Stimulated activated naive CD4-positive, alpha-beta T cell treated with Interleukin-2 at 50 U/mL for 16 hours (primary cell): Measurements from ENCODE around the gene CACNA2D1.

Source experiments
- DNase-seq: peaks from one replicate; lab custom pipeline; 2025; lab: John Stamatoyannopoulos, UW

Gene CACNA2D1

GRCh38 chr7:82229164-82229563 is 214.4 kb downstream of the CACNA2D1 start:
- no peak for DNase-seq

GRCh38 chr7:82226191-82226590 is 217.4 kb downstream of the CACNA2D1 start:
- no peak for DNase-seq

- DNase-seq: no peak
Measured at GRCh38 chr7:82224529-82224928, 219.0 kb downstream of the CACNA2D1 start.

- no peak for DNase-seq
Measured at GRCh38 chr7:82223580-82223979, 220.0 kb downstream of the CACNA2D1 start.

GRCh38 chr7:82221152-82221674 is 222.4 kb downstream of the CACNA2D1 start:
- no peak for DNase-seq

- no peak for DNase-seq
Measured at GRCh38 chr7:82212466-82212865, 231.1 kb downstream of the CACNA2D1 start.

- DNase-seq: no peak
Measured at GRCh38 chr7:82211333-82211732, 232.2 kb downstream of the CACNA2D1 start.

GRCh38 chr7:82210416-82211184 is 233.0 kb downstream of the CACNA2D1 start:
- no peak for DNase-seq

- no peak for DNase-seq
Measured at GRCh38 chr7:82209179-82209747, 234.3 kb downstream of the CACNA2D1 start.

- DNase-seq: no peak
Measured at GRCh38 chr7:82204694-82205093, 238.9 kb downstream of the CACNA2D1 start.

- DNase-seq: no peak
Measured at GRCh38 chr7:82202965-82203364, 240.6 kb downstream of the CACNA2D1 start.

- DNase-seq: no peak
Measured at GRCh38 chr7:82202107-82202506, 241.5 kb downstream of the CACNA2D1 start.

- DNase-seq: no peak
Measured at GRCh38 chr7:82200601-82201000, 243.0 kb downstream of the CACNA2D1 start.

- no peak for DNase-seq
Measured at GRCh38 chr7:82194016-82194643, 249.4 kb downstream of the CACNA2D1 start.

- no peak for DNase-seq
Measured at GRCh38 chr7:82188636-82189035, 254.9 kb downstream of the CACNA2D1 start.

GRCh38 chr7:82185443-82185842 is 258.1 kb downstream of the CACNA2D1 start:
- no peak for DNase-seq

- DNase-seq: no peak
Measured at GRCh38 chr7:82183634-82184033, 259.9 kb downstream of the CACNA2D1 start.

- no peak for DNase-seq
Measured at GRCh38 chr7:82179311-82179710, 264.3 kb downstream of the CACNA2D1 start.

- DNase-seq: no peak
Measured at GRCh38 chr7:82175319-82175718, 268.3 kb downstream of the CACNA2D1 start.

GRCh38 chr7:82173400-82174021 is 270.1 kb downstream of the CACNA2D1 start:
- DNase-seq: no peak

- DNase-seq: no peak
Measured at GRCh38 chr7:82172881-82173280, 270.7 kb downstream of the CACNA2D1 start.

- DNase-seq: no peak
Measured at GRCh38 chr7:82172017-82172416, 271.6 kb downstream of the CACNA2D1 start.
